NB4 (cell line): ENCODE results near the gene WDTC1.
"Not testable (repeated sequence)": the region's sequence is repeated elsewhere in the genome, so short reads cannot be mapped to it uniquely, and the experiment has no call there.

Experiments used
- DNase-seq: peaks from one replicate; pipeline ENCODE4 v3.0.0; 2010; ENCODE audit warnings: low read depth
- H3K4me3 ChIP-seq: one replicate; pipeline ENCODE4 v1.5.1; 2011; ENCODE audit warnings: mild to moderate bottlenecking, low read depth, low read length, moderate library complexity
- MYC ChIP-seq: IDR thresholded peaks from 2 replicates; pipeline ENCODE4 v1.6.1; 2011; ENCODE audit warnings: low read depth, low read length
- POLR2A ChIP-seq: IDR thresholded peaks from 2 replicates; pipeline ENCODE4 v1.6.1; 2011; ENCODE audit warnings: mild to moderate bottlenecking; ENCODE audit not compliant: insufficient read length; ENCODE audit errors: extremely low read depth
- TF ChIP-seq, protein P1 (sequence below): IDR thresholded peaks from 2 replicates; pipeline ENCODE4 v1.6.1; 2011; ENCODE audit warnings: low read depth, low read length
- TF ChIP-seq, protein P2 (sequence below): IDR thresholded peaks from one replicate; pipeline ENCODE4 v1.5.1; 2012; ENCODE audit warnings: low read depth, low read length

The WDTC1 gene

DNA sequence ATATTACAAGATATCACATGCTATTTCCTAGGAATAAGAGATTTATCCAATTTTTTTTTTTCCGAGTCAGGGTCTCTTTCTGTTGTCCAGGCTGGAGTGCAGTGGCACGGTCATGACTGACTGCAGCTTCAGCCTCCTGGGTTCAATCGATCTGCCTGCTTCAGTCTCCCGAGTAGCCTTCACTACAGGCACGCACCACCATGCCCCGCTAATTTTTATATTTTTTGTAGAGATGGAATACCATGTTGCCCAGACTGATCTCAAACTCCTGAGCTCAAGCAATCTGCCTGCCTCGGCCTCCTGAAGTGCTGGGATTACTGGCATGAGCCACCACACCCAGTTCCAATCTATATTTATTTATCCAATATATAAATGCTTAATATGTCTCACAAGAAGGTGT is 18.0 kb upstream of the WDTC1 start:
- no peak for TF ChIP-seq POLR2A
- TF ChIP-seq, protein P1, sequence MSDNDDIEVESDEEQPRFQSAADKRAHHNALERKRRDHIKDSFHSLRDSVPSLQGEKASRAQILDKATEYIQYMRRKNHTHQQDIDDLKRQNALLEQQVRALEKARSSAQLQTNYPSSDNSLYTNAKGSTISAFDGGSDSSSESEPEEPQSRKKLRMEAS, result no peak
- no peak for TF ChIP-seq MYC
- TF ChIP-seq, protein P2, sequence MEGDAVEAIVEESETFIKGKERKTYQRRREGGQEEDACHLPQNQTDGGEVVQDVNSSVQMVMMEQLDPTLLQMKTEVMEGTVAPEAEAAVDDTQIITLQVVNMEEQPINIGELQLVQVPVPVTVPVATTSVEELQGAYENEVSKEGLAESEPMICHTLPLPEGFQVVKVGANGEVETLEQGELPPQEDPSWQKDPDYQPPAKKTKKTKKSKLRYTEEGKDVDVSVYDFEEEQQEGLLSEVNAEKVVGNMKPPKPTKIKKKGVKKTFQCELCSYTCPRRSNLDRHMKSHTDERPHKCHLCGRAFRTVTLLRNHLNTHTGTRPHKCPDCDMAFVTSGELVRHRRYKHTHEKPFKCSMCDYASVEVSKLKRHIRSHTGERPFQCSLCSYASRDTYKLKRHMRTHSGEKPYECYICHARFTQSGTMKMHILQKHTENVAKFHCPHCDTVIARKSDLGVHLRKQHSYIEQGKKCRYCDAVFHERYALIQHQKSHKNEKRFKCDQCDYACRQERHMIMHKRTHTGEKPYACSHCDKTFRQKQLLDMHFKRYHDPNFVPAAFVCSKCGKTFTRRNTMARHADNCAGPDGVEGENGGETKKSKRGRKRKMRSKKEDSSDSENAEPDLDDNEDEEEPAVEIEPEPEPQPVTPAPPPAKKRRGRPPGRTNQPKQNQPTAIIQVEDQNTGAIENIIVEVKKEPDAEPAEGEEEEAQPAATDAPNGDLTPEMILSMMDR, result no peak
- DNase-seq, result no peak
- no peak overlapping the region for H3K4me3 ChIP-seq

DNA sequence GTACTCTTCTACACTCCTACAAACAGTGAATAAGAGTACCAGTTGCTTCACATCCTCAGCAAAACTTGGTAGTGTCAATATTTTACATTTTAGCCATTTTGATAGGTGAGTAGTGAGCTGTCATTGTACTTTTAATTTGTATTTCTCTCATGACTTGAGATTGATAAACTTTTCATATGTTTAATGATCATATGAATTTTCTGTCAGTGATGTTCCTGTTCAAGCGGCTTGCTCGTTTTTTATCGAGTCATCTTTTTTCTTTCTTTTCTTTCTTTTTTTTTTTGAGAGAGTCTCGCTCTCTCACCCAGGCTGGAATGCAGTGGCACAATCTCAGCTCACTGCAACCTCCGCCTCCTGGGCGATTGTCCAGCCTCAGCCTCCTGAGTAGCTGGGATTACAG is 17.0 kb upstream of the WDTC1 start:
- TF ChIP-seq, protein P1, result no peak
- no peak for TF ChIP-seq POLR2A
- TF ChIP-seq MYC, result no peak
- TF ChIP-seq, protein P2, result no peak
- DNase-seq, result no peak
- no peak overlapping the region for H3K4me3 ChIP-seq

DNA sequence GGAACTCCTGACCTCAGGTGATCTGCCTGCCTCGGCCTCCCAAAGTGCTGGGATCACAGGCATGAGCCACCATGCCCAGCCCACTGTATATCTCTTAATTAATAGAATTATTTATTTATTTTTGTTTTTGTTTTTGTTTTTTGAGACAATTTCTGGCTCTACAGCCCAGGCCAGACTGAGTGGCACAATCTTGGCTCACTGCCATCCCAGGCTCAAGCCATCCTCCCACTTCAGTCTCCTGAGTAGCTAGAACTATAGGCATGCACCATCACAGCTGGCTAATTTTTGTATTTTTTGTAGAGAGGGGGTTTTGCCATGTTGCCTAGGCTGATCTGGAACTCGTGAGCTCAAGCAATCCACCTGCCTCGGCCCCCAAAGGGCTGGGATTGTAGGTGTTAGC is 15.7 kb upstream of the WDTC1 start:
- H3K4me3 ChIP-seq, result no peak overlapping the region
- TF ChIP-seq, protein P2, result no peak
- TF ChIP-seq, protein P1, result no peak
- no peak for TF ChIP-seq MYC
- no peak for TF ChIP-seq POLR2A
- no peak for DNase-seq

DNA sequence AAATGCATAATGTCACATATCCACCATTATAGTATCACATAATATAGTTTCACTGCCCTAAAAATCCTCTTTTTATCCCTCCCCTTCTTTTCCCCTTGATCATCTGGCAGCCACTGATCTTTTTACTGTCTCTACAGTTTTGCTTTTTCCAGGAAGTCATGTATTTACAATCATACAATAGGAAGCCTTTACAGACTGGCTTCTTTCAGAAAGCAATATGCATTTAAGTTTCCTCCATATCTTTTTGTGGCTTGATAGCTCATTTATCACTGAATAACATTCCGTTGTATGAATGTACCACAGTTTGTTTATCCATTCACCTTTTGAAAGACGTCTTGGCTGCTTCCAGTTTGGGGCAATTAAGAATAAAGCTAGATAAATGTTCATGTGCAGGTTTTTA is 14.3 kb upstream of the WDTC1 start:
- TF ChIP-seq, protein P1, result no peak
- TF ChIP-seq MYC (no peak), POLR2A (no peak)
- TF ChIP-seq, protein P2, result no peak
- no peak overlapping the region for H3K4me3 ChIP-seq
- no peak for DNase-seq

DNA sequence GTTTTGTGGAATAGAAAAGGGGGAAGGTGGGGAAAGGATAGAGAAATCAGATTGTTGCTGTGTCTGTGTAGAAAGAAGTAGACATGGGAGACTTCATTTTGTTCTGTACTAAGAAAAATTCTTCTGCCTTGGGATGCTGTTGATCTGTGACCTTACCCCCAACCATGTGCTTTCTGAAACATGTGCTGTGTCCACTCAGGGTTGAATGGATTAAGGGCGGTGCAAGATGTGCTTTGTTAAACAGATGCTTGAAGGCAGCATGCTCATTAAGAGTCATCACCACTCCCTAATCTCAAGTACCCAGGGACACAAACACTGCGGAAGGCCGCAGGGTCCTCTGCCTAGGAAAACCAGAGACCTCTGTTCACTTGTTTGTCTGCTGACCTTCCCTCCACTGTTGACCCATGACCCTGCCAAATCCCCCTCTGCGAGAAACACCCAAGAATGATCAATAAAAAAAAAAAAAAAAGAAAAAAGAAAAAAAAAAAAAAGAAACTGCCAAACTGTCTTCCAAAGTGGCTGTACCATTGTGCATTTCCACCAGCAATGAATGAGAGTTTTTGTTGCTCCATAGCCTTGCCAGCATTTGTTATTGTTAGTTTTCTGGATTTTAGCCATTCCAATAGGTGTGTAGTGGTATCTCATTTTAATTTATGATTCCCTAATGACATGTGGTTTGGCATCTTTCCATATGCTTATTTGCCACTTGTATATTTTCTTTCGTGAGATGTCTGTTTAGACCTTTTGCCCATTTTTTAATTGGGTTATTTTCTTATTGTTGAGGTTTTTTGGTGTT is 13.5 kb upstream of the WDTC1 start:
- DNase-seq, H3K4me3 ChIP-seq: not testable (repeated sequence)

DNA sequence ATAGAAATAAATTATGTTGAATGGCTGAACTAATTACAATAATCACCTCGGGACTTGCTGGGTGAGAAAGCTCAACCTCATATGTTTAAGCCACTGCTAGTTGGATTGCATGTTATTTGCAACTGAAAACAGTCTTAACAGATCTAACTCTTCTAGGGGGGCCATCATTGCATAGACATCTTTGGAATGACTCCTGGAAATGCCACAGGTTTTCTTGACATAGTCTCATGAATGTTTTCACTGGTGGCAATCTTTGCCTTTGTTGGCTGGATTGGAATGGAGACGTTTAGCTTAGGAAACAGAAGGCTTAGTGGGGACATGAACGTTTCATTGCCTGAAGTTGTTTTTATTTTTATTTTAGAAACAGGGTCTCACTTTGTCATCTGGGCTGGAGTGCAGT is 8.8 kb upstream of the WDTC1 start:
- TF ChIP-seq, protein P2, result no peak
- TF ChIP-seq POLR2A, result no peak
- TF ChIP-seq, protein P1, result no peak
- TF ChIP-seq MYC, result no peak
- no peak overlapping the region for H3K4me3 ChIP-seq
- DNase-seq, result no peak
